ENCODE data around the gene SLC6A3.
"Not testable (repeated sequence)": the region's sequence is repeated elsewhere in the genome, so short reads cannot be mapped to it uniquely, and the experiment has no call there.

Gene SLC6A3

GRCh38 chr5:1370006-1370405 is 75.2 kb downstream of the SLC6A3 start:
- H3K4me3 Mint-ChIP-seq = no peak overlapping the region
- no peak for DNase-seq
- ATAC-seq = no peak
- H3K27ac Mint-ChIP-seq = no peak overlapping the region
- H3K36me3 Mint-ChIP-seq (ENCODE audit: low read depth) = no peaks in the 10 kb centered on the region
- peaks cover 2% of the 10 kb centered on the region for H3K27me3 Mint-ChIP-seq
- H3K4me1 Mint-ChIP-seq = peaks cover 9% of the 10 kb centered on the region
- no peaks in the 10 kb centered on the region for H3K9me3 Mint-ChIP-seq

DNA sequence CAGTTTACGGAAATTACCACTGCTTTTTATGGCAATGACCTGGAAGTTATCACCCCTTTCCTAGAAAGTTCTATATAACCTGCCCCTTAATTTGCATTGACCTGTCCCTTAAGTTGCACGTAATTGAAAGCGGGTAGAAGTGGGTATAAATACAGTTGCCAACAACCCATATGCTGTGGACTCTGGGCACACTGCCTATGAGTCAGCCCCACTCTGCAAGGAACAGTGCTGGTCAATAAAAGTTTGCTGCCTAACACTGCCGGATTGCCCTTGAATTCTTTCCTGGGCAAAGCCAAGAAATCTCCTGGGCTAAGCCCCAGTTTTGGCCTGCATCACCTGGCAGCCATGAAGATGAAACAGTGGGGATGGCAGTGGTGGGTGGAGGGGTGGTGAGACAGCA is 76.5 kb downstream of the SLC6A3 start:
- ATAC-seq = no peak
- Mint-ChIP-seq H3K27me3 (peaks cover 2% of the 10 kb centered on the region), H3K36me3 (ENCODE audit: low read depth) (no peaks in the 10 kb centered on the region), H3K4me1 (peaks cover 9% of the 10 kb centered on the region), H3K9me3 (no peaks in the 10 kb centered on the region), H3K27ac (no peak overlapping the region), H3K4me3 (no peak overlapping the region)
- DNase-seq = no peak

DNA sequence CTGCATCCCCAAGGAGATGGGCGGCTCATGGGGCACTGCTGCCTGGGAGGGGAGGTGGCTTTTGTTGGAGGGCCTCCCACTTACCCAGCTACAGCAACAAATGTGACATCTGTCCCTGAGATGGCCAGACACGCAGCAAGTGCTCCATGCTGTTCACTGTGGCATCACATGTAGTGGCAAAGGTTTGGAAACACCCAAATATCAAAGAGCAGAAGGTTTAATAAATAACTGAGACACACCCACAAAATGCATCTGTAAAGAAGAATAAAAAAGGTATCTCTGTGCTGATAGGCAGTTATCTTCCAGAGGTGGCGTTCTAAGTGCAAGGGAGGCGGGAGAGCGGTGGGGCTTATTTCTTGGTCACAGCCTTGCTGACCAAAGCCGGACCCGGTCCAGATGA is 77.0 kb downstream of the SLC6A3 start:
- Mint-ChIP-seq H3K36me3 (ENCODE audit: low read depth) (no peaks in the 10 kb centered on the region), H3K4me3 (no peak overlapping the region), H3K9me3 (no peaks in the 10 kb centered on the region), H3K4me1 (peaks cover 9% of the 10 kb centered on the region), H3K27me3 (peaks cover 7% of the 10 kb centered on the region), H3K27ac (no peak overlapping the region)
- DNase-seq = no peak
- ATAC-seq = no peak

DNA sequence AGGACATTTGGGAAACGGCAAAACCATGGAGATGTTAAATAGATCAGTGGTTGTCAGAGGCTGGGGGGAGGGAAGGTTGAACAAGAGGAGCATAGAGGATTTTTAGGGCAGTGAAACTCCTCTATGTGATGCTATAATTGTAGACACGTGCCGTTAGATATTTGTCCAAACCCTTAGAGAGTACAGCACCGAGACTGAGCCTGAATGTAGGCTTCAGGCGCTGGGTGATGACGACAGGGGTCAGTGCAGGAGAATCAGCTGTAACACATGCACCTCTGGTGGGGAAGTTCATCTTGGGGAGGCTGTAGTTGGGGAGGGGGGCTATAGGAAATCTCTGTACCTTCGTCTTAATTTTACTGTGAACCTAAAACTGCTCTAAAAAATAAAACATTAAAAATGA is 78.1 kb downstream of the SLC6A3 start:
- ATAC-seq = no peak
- Mint-ChIP-seq H3K27ac (no peak overlapping the region), H3K4me1 (peaks cover 7% of the 10 kb centered on the region)

DNA sequence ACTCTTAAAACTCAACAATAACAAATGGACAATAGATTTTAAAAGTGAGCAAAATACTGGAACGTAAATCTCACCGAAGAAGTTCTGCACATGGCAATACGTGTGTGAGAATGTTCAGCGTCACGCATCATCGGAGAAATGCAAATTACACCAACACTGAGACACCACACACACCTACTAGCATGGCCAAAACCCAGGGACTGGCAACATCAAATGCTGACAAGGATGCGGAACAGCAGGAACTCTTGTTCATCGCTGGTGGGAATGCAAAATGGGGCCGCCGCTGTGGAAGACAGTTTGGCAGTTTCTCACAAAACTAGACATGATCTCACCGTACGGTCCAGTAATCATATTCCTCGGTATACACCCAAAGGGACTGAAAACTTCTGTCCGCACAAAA is 78.7 kb downstream of the SLC6A3 start:
- no peaks in the 10 kb centered on the region for H3K36me3 Mint-ChIP-seq (ENCODE audit: low read depth)
- ATAC-seq (no peak), DNase-seq (no peak)
- H3K4me3 Mint-ChIP-seq = no peak overlapping the region
- H3K27ac Mint-ChIP-seq = no peak overlapping the region
- peaks cover 7% of the 10 kb centered on the region for H3K4me1 Mint-ChIP-seq
- H3K27me3 Mint-ChIP-seq = peaks cover 10% of the 10 kb centered on the region
- no peaks in the 10 kb centered on the region for H3K9me3 Mint-ChIP-seq

More for the DNA sequence above, 78.1 kb downstream of the SLC6A3 start:
- Mint-ChIP-seq H3K36me3 (ENCODE audit: low read depth) (no peaks in the 10 kb centered on the region), H3K4me3 (no peak overlapping the region), H3K9me3 (no peaks in the 10 kb centered on the region), H3K27me3 (peaks cover 10% of the 10 kb centered on the region)
- no peak for DNase-seq

DNA sequence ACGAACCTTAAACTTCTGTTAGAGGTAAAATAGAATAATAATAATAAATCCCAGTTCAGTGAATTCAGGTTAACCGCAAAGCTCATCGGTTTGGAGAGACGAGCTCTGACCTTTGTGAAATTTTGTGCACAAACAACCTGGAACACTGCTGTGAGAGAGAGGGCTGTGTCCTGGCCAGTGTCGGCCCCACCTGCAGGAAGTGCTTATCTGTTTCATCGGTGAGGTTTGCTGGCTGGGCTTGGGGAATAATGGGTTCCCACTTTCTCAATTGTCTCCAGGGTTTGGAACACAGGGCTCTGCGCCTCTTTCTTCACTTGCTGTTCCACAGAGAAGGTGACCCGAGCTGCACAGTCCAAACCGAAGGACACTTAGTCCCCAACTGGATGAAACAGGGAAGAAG is 81.0 kb downstream of the SLC6A3 start:
- peaks cover 7% of the 10 kb centered on the region for H3K4me1 Mint-ChIP-seq
- H3K27me3 Mint-ChIP-seq = peaks cover 10% of the 10 kb centered on the region
- H3K36me3 Mint-ChIP-seq (ENCODE audit: low read depth) = no peaks in the 10 kb centered on the region
- ATAC-seq (no peak), DNase-seq (no peak)
- H3K4me3 Mint-ChIP-seq = no peak overlapping the region
- no peaks in the 10 kb centered on the region for H3K9me3 Mint-ChIP-seq
- H3K27ac Mint-ChIP-seq = no peak overlapping the region

DNA sequence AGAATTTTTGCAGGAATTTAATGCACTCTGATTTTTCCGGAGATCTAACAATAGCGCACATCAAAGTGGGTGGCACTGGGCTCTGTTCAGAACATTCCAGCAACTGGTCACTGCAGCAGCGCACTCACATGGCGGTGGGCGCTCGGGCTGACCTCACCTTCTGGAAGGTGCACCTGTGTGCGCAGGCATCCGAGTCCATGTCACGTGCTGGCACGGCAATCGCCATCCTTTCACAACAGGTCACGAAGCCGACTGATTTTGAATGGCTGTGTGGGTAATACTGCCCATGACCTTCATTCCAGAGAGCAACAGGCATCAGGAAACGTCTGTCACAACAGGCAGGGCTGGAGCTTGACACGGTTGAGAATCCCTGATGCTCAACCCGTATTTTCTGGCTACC is 81.7 kb downstream of the SLC6A3 start:
- Mint-ChIP-seq H3K4me3 (no peak overlapping the region), H3K27ac (no peak overlapping the region), H3K4me1 (peaks cover 7% of the 10 kb centered on the region), H3K9me3 (no peaks in the 10 kb centered on the region), H3K27me3 (peaks cover 10% of the 10 kb centered on the region), H3K36me3 (ENCODE audit: low read depth) (no peaks in the 10 kb centered on the region)
- DNase-seq (no peak), ATAC-seq (no peak)

DNA sequence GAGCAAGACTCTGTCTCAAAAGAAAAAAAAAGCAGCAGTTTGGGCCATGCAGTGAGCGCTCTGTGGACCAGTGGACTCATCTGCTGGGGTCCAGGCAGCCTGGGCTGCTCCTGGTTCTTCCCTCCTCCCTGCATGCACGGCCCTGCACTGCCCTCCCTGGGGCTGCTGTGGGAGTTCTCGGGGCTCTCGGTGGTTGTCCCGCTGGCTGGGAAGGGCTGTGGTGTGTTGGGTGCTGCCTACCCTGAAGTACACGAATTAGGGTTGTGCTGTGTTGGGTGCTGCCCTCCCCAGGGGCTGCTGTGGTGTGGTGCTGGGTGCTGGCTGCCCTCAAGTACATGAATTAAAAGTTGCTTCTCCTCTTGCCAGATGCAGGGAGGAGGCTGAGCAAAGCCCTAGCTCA is 82.1 kb downstream of the SLC6A3 start:
- Mint-ChIP-seq H3K4me1 (peaks cover 7% of the 10 kb centered on the region), H3K36me3 (ENCODE audit: low read depth) (no peaks in the 10 kb centered on the region), H3K27ac (no peak overlapping the region), H3K9me3 (no peaks in the 10 kb centered on the region), H3K27me3 (peaks cover 10% of the 10 kb centered on the region), H3K4me3 (no peak overlapping the region)
- no peak for DNase-seq
- ATAC-seq = no peak

GRCh38 chr5:1362242-1363015 is 82.8 kb downstream of the SLC6A3 start:
- no peaks in the 10 kb centered on the region for H3K9me3 Mint-ChIP-seq
- no peak overlapping the region for H3K27ac Mint-ChIP-seq
- H3K4me3 Mint-ChIP-seq = no peak overlapping the region
- H3K27me3 Mint-ChIP-seq = peaks cover 10% of the 10 kb centered on the region
- ATAC-seq = no peak
- peaks cover 7% of the 10 kb centered on the region for H3K4me1 Mint-ChIP-seq
- no peaks in the 10 kb centered on the region for H3K36me3 Mint-ChIP-seq (ENCODE audit: low read depth)
- DNase-seq = no peak

DNA sequence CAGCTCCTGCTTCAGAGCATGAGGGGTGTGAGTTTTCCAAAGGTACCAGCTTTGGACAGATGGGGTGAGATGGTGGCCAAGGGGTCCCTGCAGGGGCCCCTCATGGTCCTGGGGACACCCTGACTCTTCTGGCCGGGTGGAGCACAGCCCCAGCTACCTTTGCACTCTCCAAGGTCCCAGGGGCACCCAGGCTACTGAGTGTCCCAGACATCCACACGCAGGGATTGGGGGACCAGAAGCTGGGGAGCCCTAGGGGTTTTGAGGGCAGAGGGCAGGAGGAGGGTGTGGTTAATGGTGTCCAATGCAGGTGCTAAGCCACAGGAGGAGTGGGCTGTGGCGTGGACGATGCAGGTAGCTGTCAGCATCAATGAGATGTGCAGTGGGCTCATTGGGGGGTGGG is 84.4 kb downstream of the SLC6A3 start:
- no peak for ATAC-seq
- H3K4me1 Mint-ChIP-seq = no peaks in the 10 kb centered on the region
- DNase-seq = no peak
- H3K27ac Mint-ChIP-seq = no peak overlapping the region
- H3K36me3 Mint-ChIP-seq (ENCODE audit: low read depth) = no peaks in the 10 kb centered on the region
- H3K4me3 Mint-ChIP-seq = no peak overlapping the region
- H3K27me3 Mint-ChIP-seq = peaks cover 10% of the 10 kb centered on the region
- H3K9me3 Mint-ChIP-seq = no peaks in the 10 kb centered on the region

GRCh38 chr5:1360367-1360766 is 84.9 kb downstream of the SLC6A3 start:
- not testable (repeated sequence) for H3K4me1 Mint-ChIP-seq; H3K27ac Mint-ChIP-seq; DNase-seq; H3K9me3 Mint-ChIP-seq; H3K4me3 Mint-ChIP-seq; H3K36me3 Mint-ChIP-seq (ENCODE audit: low read depth); H3K27me3 Mint-ChIP-seq; ATAC-seq

DNA sequence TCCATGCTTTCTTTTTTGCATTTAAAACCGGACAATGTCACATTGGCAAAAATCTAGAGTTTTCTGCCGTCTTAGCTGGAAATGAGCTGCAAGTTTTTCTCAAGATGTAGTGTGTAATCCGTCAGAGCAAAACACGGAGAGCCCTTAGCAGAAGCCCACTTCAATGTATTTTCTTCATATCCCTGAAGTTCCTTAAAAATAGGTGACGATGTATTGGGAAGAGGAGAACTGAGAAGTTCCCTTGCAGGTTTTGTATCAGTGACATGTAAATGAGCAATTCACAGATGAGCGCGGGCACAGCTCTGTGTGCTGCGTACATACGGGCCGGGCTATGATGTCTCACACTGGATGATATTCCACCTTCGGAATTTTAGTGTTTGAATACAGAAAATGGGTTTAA is 85.5 kb downstream of the SLC6A3 start:
- H3K27ac Mint-ChIP-seq = no peak overlapping the region
- no peaks in the 10 kb centered on the region for H3K36me3 Mint-ChIP-seq (ENCODE audit: low read depth)
- ATAC-seq = no peak
- no peak overlapping the region for H3K4me3 Mint-ChIP-seq
- H3K9me3 Mint-ChIP-seq = no peaks in the 10 kb centered on the region
- no peaks in the 10 kb centered on the region for H3K4me1 Mint-ChIP-seq
- peaks cover 8% of the 10 kb centered on the region for H3K27me3 Mint-ChIP-seq
- DNase-seq = no peak

- peaks cover 8% of the 10 kb centered on the region for H3K27me3 Mint-ChIP-seq
- H3K4me3 Mint-ChIP-seq = no peak overlapping the region
- H3K9me3 Mint-ChIP-seq = no peaks in the 10 kb centered on the region
- no peaks in the 10 kb centered on the region for H3K4me1 Mint-ChIP-seq
- DNase-seq (no peak), ATAC-seq (no peak)
- no peaks in the 10 kb centered on the region for H3K36me3 Mint-ChIP-seq (ENCODE audit: low read depth)
- H3K27ac Mint-ChIP-seq = no peak overlapping the region
Observed at GRCh38 chr5:1359031-1359645, 86.1 kb downstream of the SLC6A3 start.

DNA sequence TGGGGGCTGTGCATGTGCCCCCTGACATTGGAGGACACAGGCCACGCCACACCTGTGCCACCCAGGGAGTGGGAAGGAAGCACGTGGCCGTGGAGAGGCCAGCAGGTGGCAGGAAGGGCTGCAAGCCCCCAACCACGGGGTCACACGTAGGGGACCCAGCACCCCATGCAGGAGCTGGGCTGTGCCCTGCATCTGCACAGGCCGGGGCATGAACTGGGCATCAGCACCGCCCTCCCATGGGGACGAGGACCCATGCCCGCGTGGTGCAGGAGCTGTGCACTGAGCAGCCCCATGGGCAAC is 86.6 kb downstream of the SLC6A3 start:
- Mint-ChIP-seq H3K4me3 (no peak overlapping the region), H3K36me3 (ENCODE audit: low read depth) (no peaks in the 10 kb centered on the region), H3K4me1 (no peaks in the 10 kb centered on the region), H3K27ac (no peak overlapping the region), H3K9me3 (no peaks in the 10 kb centered on the region), H3K27me3 (peaks cover 8% of the 10 kb centered on the region)
- no peak for DNase-seq
- no peak for ATAC-seq

DNA sequence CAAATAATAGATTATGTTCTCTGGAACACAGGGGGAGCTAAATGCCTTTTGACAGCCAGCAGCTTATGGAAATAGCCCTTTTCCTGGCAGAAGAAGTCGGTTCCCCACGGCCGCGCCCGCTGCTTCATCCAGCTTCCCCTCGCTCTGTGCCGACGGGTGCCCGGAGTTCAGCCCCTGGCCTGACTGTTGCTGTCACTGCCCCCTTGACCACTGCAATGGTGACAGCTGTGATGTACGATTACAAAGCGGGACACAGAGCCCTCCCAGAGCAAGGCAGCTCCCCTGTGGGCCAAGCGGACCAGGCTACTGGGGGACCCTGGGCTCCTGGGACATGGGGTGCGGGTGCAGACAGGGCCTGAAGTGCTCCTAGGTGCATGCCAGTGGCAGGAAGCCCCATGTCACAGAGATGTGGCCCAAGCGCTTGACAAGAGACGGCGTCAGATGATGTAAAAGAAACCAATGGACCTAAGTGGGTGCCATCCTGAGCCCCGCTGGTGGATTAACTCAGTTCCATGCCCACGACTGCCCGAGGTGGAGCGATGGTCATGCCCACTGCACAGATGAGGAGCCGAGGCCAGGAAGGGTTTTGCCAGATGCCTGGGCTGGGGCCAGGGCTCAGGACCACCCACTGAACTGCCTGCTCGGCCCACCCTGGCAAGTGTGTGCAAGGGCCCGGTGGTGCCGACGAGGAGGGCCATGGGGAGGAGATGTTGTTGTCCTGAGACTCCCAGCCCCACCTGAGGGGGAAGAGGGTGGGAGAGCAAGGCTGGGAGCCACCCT is 87.1 kb downstream of the SLC6A3 start:
- Mint-ChIP-seq H3K4me3 (no peak overlapping the region), H3K27ac (no peak overlapping the region), H3K9me3 (no peaks in the 10 kb centered on the region), H3K27me3 (peaks cover 2% of the 10 kb centered on the region), H3K4me1 (no peaks in the 10 kb centered on the region), H3K36me3 (ENCODE audit: low read depth) (no peaks in the 10 kb centered on the region)
- ATAC-seq (no peak), DNase-seq (no peak)

Measured in activated naive CD8-positive, alpha-beta T cell treated with anti-CD3 and anti-CD28 coated beads, Interleukin-2, amount 50 U/mL, for 24 hours (primary cell).